Mucosa of stomach (tissue), 1 donor: ENCODE results near the gene SLC2A9.
"Not testable (repeated sequence)": the region's sequence is repeated elsewhere in the genome, so short reads cannot be mapped to it uniquely, and the experiment has no call there.

Experiments used
- H3K27me3 ChIP-seq: one replicate; pipeline ENCODE4 v1.7.0; 2013; ENCODE audit warnings: mild to moderate bottlenecking, low read length; ENCODE audit not compliant: control insufficient read depth, insufficient read depth
- H3K36me3 ChIP-seq: one replicate; pipeline ENCODE4 v1.7.0; 2013; ENCODE audit warnings: low read length; ENCODE audit not compliant: control insufficient read depth, insufficient read depth
- H3K4me1 ChIP-seq: one replicate; pipeline ENCODE4 v1.7.0; 2013; ENCODE audit warnings: mild to moderate bottlenecking, low read length; ENCODE audit not compliant: control insufficient read depth, insufficient read depth
- H3K4me3 ChIP-seq: one replicate; pipeline ENCODE4 v1.7.0; 2013; ENCODE audit warnings: low read length
- H3K9ac ChIP-seq: one replicate; pipeline ENCODE4 v1.7.0; 2013; ENCODE audit warnings: mild to moderate bottlenecking, low read length, moderate library complexity
- H3K9me3 ChIP-seq: one replicate; pipeline ENCODE4 v1.7.0; 2013; ENCODE audit warnings: mild to moderate bottlenecking, low read length, moderate library complexity; ENCODE audit not compliant: control insufficient read depth
- donor health status: Pancreatic carcinoma.

SLC2A9 gene

DNA sequence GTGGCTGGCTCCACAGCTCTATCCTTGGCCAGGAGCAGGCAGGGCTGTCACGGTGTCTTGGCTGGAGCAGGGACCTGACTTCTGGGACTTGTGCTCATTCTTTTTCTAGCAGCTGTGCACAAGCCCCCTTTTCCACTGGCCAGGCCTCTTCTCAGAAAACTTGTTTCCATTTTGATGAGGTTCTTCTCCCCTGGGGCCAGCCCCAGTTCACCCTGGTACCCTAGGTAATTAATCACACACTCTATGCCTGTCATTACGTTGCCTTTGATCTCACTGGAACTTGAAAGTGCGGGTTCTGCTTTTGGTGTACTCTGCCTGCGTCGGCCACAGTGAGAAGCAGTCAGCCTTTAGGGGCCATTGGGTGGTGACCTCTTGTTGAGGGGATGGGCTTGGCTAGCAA lies 213.2 kb downstream of the SLC2A9 start:
- Histone ChIP-seq H3K4me1 (no peaks in the 10 kb centered on the region), H3K27me3 (no peaks in the 10 kb centered on the region), H3K9me3 (no peaks in the 10 kb centered on the region), H3K9ac (no peak overlapping the region), H3K4me3 (no peak overlapping the region), H3K36me3 (no peaks in the 10 kb centered on the region)

DNA sequence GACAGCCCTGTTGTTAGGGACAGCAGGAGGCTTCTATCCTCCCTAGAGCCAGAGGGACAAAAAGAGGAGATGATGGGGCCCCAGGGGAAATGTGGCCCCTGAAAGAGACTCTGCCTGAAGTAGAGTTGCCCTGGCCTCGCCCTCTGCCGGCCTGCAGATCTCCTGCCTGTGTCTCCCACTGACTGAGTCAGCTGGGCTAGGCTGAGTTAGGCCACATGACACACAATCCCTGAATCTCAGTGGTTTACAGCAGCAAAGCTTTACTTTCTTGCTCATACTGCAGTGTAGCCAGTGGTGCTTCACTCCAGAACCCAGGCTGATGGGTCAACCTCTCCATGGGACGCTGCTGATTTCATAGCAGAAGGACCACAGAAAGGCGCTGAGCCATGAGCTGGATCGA lies 216.4 kb downstream of the SLC2A9 start:
- no peaks in the 10 kb centered on the region for H3K36me3 ChIP-seq
- no peak overlapping the region for H3K9ac ChIP-seq
- H3K4me3 ChIP-seq: no peak overlapping the region
- H3K4me1 ChIP-seq: no peaks in the 10 kb centered on the region
- H3K27me3 ChIP-seq: no peaks in the 10 kb centered on the region
- no peaks in the 10 kb centered on the region for H3K9me3 ChIP-seq

DNA sequence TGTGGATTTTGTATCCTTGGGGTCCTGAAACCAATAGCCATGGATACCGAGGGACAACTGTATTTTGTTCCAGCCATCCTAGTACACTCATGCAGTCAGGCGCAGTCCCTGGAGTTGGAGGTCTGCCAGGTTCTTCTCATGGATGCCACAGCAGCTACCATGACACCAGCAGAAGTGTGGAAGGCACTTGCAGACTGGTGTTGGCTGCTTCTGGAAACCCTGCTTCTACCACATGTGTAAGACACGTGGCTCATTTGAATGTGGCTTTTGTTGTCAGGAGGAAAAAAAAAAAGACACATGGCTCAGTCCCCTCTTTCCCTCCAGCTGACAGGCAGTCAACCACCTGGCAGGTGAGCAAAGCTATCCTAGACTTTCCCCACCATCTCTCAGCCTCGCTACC lies 220.4 kb downstream of the SLC2A9 start:
- Histone ChIP-seq H3K4me3 (no peak overlapping the region), H3K27me3 (no peaks in the 10 kb centered on the region), H3K4me1 (no peaks in the 10 kb centered on the region), H3K9ac (no peak overlapping the region), H3K9me3 (no peaks in the 10 kb centered on the region), H3K36me3 (no peaks in the 10 kb centered on the region)

DNA sequence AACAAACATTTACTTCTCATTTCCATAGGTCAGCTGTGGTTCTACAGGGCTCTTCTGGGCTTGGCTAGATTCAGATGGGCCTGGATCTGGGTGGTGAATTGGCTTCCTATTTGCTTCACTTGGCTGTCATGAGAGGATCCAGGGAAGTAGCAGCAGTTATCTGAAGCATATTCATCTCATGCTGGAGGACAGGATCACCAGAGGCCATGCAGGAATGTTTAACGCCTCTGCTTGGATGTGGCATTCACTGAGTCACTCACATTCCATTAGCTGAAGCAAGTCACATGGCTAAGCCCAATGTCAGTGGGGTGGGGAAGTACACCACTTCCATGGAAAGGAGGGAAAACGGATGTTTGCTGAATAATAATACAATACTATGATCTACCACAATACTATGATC lies 224.7 kb downstream of the SLC2A9 start:
- not testable (repeated sequence) for H3K4me3 ChIP-seq, H3K9me3 ChIP-seq, H3K9ac ChIP-seq, H3K36me3 ChIP-seq, H3K27me3 ChIP-seq, H3K4me1 ChIP-seq

DNA sequence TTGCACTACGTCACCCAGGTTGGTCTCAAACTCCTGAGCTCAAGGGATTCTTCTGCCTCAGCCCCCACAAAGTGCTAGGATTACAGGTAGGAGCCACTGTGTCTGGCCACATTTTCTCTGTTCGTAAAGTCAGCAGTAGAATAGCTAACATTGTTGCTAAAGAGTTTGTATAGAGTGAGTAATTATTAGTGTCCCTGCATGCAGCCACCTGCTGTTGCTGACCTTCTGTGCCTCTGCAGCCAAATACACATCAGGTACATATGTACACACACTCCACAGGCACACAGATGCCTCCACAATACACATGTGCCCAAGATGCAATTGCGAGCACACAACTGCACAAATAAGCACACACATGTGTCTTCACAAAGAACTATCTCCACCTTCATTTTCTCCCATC lies 228.9 kb downstream of the SLC2A9 start:
- Histone ChIP-seq H3K4me1 (no peaks in the 10 kb centered on the region), H3K9me3 (no peaks in the 10 kb centered on the region), H3K4me3 (no peak overlapping the region), H3K27me3 (no peaks in the 10 kb centered on the region), H3K36me3 (no peaks in the 10 kb centered on the region), H3K9ac (no peak overlapping the region)

DNA sequence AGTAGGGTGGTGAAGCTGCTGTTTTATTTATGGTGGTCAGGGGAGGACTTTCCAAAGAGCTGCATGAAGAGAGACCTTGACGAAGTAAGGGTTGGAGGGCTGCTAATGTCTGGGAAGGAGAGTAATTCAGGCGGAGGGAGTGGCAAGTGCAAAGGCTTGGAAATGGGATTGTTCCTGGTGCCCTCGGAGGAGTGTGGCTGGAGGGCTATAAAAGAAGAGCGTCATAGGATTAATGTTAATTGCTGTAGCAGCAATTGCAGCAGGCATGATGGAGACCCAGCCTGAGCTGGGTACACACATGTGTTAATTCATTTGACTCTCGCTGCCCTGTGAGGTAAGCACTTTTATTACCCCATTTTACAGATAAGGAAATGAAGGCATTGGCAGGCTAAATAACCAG lies 235.4 kb downstream of the SLC2A9 start:
- H3K4me3 ChIP-seq, H3K9me3 ChIP-seq, H3K4me1 ChIP-seq, H3K9ac ChIP-seq, H3K36me3 ChIP-seq: not testable (repeated sequence)
- peaks cover 12% of the 10 kb centered on the region for H3K27me3 ChIP-seq

DNA sequence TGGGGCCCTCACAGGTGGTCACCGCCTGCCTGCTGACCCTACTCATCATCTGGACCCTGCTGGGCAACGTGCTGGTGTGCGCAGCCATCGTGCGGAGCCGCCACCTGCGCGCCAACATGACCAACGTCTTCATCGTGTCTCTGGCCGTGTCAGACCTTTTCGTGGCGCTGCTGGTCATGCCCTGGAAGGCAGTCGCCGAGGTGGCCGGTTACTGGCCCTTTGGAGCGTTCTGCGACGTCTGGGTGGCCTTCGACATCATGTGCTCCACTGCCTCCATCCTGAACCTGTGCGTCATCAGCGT lies 239.2 kb downstream of the SLC2A9 start:
- Histone ChIP-seq H3K27me3 (peaks cover 20% of the 10 kb centered on the region), H3K9ac (no peak overlapping the region)

DNA sequence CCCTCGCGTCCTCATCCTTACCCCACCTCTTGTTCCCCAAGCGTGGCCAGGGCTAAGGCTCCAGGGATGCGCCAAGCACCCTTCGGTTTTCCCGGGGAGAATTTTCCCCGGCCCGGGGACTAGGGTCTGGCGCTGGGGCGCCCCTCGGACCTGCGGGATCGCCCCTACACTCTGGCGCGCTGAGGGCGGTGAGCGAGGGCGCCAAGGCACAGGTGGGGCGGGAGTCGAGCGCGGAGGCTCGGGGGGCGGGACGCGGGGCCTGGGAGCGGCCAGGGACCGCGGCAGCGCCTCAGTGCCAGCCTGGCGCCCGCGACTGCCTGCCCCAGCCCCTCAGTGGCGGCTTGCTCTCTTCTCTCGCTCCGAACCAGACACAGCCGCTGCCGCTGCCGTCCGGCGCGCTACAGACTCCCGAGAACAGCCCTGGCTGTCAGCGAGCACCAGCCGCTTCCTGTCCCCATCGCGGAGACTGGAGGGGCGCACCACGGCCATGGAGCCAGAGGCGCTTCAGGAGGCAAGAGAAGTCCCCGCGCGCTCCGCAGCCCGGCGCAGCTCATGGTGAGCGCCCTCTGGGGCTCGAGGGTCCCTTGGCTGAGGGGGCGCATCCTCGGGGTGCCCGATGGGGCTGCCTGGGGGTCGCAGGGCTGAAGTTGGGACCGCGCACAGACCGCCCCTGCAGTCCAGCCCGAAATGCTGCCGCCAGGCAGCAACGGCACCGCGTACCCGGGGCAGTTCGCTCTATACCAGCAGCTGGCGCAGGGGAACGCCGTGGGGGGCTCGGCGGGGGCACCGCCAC lies 239.8 kb downstream of the SLC2A9 start, which contains the start of gene DRD5:
TSS of gene DRD5 (plus strand) at position 292 of the 793 bp plus-strand sequence. CDS start at position 688, 396 bp downstream.
- no peaks in the 10 kb centered on the region for H3K4me1 ChIP-seq
- H3K36me3 ChIP-seq: no peaks in the 10 kb centered on the region
- H3K9me3 ChIP-seq: no peaks in the 10 kb centered on the region
- H3K9ac ChIP-seq: no peak within 1 kb of the TSS
- peaks cover 20% of the 10 kb centered on the region for H3K27me3 ChIP-seq
- H3K4me3 ChIP-seq: no peak within 1 kb of the TSS

More for the DNA sequence above, 239.2 kb downstream of the SLC2A9 start:
- no peaks in the 10 kb centered on the region for H3K4me1 ChIP-seq
- no peak overlapping the region for H3K4me3 ChIP-seq
- no peaks in the 10 kb centered on the region for H3K36me3 ChIP-seq
- H3K9me3 ChIP-seq: no peaks in the 10 kb centered on the region
